Activated T-cell treated with anti-CD3 and anti-CD28 coated beads, Interleukin-2, amount 50 U/mL, for 24 hours (primary cell): ENCODE results near the gene VEGFA.

ENCODE experiments used
- DNase-seq: peaks from one replicate; pipeline ENCODE4 v3.0.0-alpha.2; 2020
- H3K27ac Mint-ChIP-seq: 2 replicates; pipeline ENCODE4 v1.8.0; 2020; ENCODE audit warnings: mild to moderate bottlenecking, mixed read lengths
- H3K27me3 Mint-ChIP-seq: 2 replicates; pipeline ENCODE4 v1.8.0; 2020; ENCODE audit warnings: mixed read lengths
- H3K36me3 Mint-ChIP-seq: 2 replicates; pipeline ENCODE4 v1.8.0; 2020; ENCODE audit warnings: low read depth, mixed read lengths
- H3K4me1 Mint-ChIP-seq: 2 replicates; pipeline ENCODE4 v1.8.0; 2020; ENCODE audit warnings: low read depth, mixed read lengths
- H3K4me3 Mint-ChIP-seq: 2 replicates; pipeline ENCODE4 v1.8.0; 2020; ENCODE audit warnings: mild to moderate bottlenecking, moderate library complexity, mixed read lengths
- H3K9me3 Mint-ChIP-seq: 2 replicates; pipeline ENCODE4 v1.8.0; 2020; ENCODE audit warnings: mixed read lengths

The VEGFA gene

GRCh38 chr6:43793154-43793874 is 23.3 kb downstream of the VEGFA start:
- H3K4me3 Mint-ChIP-seq, result no peak overlapping the region
- no peak for DNase-seq
- H3K27me3 Mint-ChIP-seq, result no peaks in the 10 kb centered on the region
- H3K36me3 Mint-ChIP-seq, result no peaks in the 10 kb centered on the region
- H3K4me1 Mint-ChIP-seq, result no peaks in the 10 kb centered on the region
- no peak overlapping the region for H3K27ac Mint-ChIP-seq
- no peaks in the 10 kb centered on the region for H3K9me3 Mint-ChIP-seq

GRCh38 chr6:43793875-43794242 is 23.8 kb downstream of the VEGFA start:
- DNase-seq, result no peak
- H3K27ac Mint-ChIP-seq, result no peak overlapping the region
- H3K27me3 Mint-ChIP-seq, result no peaks in the 10 kb centered on the region
- H3K4me1 Mint-ChIP-seq, result no peaks in the 10 kb centered on the region
- no peak overlapping the region for H3K4me3 Mint-ChIP-seq
- no peaks in the 10 kb centered on the region for H3K36me3 Mint-ChIP-seq
- H3K9me3 Mint-ChIP-seq, result no peaks in the 10 kb centered on the region

- no peak for DNase-seq
- Mint-ChIP-seq H3K27ac (no peak overlapping the region), H3K4me3 (no peak overlapping the region), H3K27me3 (no peaks in the 10 kb centered on the region), H3K36me3 (no peaks in the 10 kb centered on the region), H3K4me1 (no peaks in the 10 kb centered on the region), H3K9me3 (no peaks in the 10 kb centered on the region)
These were observed 25.4 kb downstream of the VEGFA start for GRCh38 chr6:43795421-43795820.

GRCh38 chr6:43796168-43796567 is 26.2 kb downstream of the VEGFA start:
- no peak overlapping the region for H3K4me3 Mint-ChIP-seq
- H3K36me3 Mint-ChIP-seq, result no peaks in the 10 kb centered on the region
- no peak for DNase-seq
- H3K4me1 Mint-ChIP-seq, result no peaks in the 10 kb centered on the region
- no peaks in the 10 kb centered on the region for H3K9me3 Mint-ChIP-seq
- no peaks in the 10 kb centered on the region for H3K27me3 Mint-ChIP-seq
- H3K27ac Mint-ChIP-seq, result no peak overlapping the region

GRCh38 chr6:43796903-43797890 is 27.2 kb downstream of the VEGFA start:
- no peaks in the 10 kb centered on the region for H3K4me1 Mint-ChIP-seq
- H3K9me3 Mint-ChIP-seq, result no peaks in the 10 kb centered on the region
- no peak overlapping the region for H3K4me3 Mint-ChIP-seq
- H3K27me3 Mint-ChIP-seq, result no peaks in the 10 kb centered on the region
- no peak for DNase-seq
- H3K36me3 Mint-ChIP-seq, result no peaks in the 10 kb centered on the region
- H3K27ac Mint-ChIP-seq, result no peak overlapping the region

GRCh38 chr6:43797919-43798318 is 27.9 kb downstream of the VEGFA start:
- no peaks in the 10 kb centered on the region for H3K36me3 Mint-ChIP-seq
- DNase-seq, result no peak
- no peaks in the 10 kb centered on the region for H3K4me1 Mint-ChIP-seq
- H3K27me3 Mint-ChIP-seq, result no peaks in the 10 kb centered on the region
- no peak overlapping the region for H3K27ac Mint-ChIP-seq
- no peaks in the 10 kb centered on the region for H3K9me3 Mint-ChIP-seq
- no peak overlapping the region for H3K4me3 Mint-ChIP-seq

- Mint-ChIP-seq H3K9me3 (no peaks in the 10 kb centered on the region), H3K4me3 (no peak overlapping the region), H3K36me3 (no peaks in the 10 kb centered on the region), H3K27me3 (no peaks in the 10 kb centered on the region), H3K4me1 (no peaks in the 10 kb centered on the region), H3K27ac (peak overlapping the region; percentile 44)
- no peak for DNase-seq
These were observed 28.9 kb downstream of the VEGFA start for GRCh38 chr6:43798688-43799444.

- Mint-ChIP-seq H3K4me3 (no peak overlapping the region), H3K36me3 (no peaks in the 10 kb centered on the region), H3K4me1 (no peaks in the 10 kb centered on the region), H3K9me3 (no peaks in the 10 kb centered on the region), H3K27me3 (no peaks in the 10 kb centered on the region), H3K27ac (no peak overlapping the region)
- no peak for DNase-seq
These were observed 29.7 kb downstream of the VEGFA start for GRCh38 chr6:43799551-43800297.

GRCh38 chr6:43800298-43800623 is 30.2 kb downstream of the VEGFA start:
- H3K9me3 Mint-ChIP-seq, result no peaks in the 10 kb centered on the region
- H3K36me3 Mint-ChIP-seq, result no peaks in the 10 kb centered on the region
- no peak overlapping the region for H3K27ac Mint-ChIP-seq
- H3K4me3 Mint-ChIP-seq, result no peak overlapping the region
- DNase-seq, result no peak
- H3K27me3 Mint-ChIP-seq, result no peaks in the 10 kb centered on the region
- no peaks in the 10 kb centered on the region for H3K4me1 Mint-ChIP-seq

- H3K27me3 Mint-ChIP-seq, result no peaks in the 10 kb centered on the region
- H3K27ac Mint-ChIP-seq, result no peak overlapping the region
- no peaks in the 10 kb centered on the region for H3K9me3 Mint-ChIP-seq
- no peak overlapping the region for H3K4me3 Mint-ChIP-seq
- no peak for DNase-seq
- H3K4me1 Mint-ChIP-seq, result no peaks in the 10 kb centered on the region
- H3K36me3 Mint-ChIP-seq, result no peaks in the 10 kb centered on the region
These were observed 30.9 kb downstream of the VEGFA start for GRCh38 chr6:43800746-43801494.

- no peaks in the 10 kb centered on the region for H3K4me1 Mint-ChIP-seq
- H3K27ac Mint-ChIP-seq, result no peak overlapping the region
- H3K36me3 Mint-ChIP-seq, result no peaks in the 10 kb centered on the region
- no peaks in the 10 kb centered on the region for H3K27me3 Mint-ChIP-seq
- DNase-seq, result no peak
- H3K4me3 Mint-ChIP-seq, result no peak overlapping the region
- H3K9me3 Mint-ChIP-seq, result no peaks in the 10 kb centered on the region
These were observed 31.6 kb downstream of the VEGFA start for GRCh38 chr6:43801495-43802181.

- Mint-ChIP-seq H3K27me3 (peaks cover 3% of the 10 kb centered on the region), H3K9me3 (no peaks in the 10 kb centered on the region), H3K4me1 (no peaks in the 10 kb centered on the region), H3K4me3 (no peak overlapping the region), H3K36me3 (no peaks in the 10 kb centered on the region), H3K27ac (no peak overlapping the region)
- no peak for DNase-seq
These were observed 33.2 kb downstream of the VEGFA start for GRCh38 chr6:43803055-43803782.
